Amniotic stem cell (primary cell): Measurements from ENCODE around the gene PRSS2.
"Not testable (repeated sequence)": the region's sequence is repeated elsewhere in the genome, so short reads cannot be mapped to it uniquely, and the experiment has no call there.

Experiments
- DNase-seq: peaks from one replicate; lab custom pipeline; 2025; lab: John Stamatoyannopoulos, UW

Gene PRSS2

DNA sequence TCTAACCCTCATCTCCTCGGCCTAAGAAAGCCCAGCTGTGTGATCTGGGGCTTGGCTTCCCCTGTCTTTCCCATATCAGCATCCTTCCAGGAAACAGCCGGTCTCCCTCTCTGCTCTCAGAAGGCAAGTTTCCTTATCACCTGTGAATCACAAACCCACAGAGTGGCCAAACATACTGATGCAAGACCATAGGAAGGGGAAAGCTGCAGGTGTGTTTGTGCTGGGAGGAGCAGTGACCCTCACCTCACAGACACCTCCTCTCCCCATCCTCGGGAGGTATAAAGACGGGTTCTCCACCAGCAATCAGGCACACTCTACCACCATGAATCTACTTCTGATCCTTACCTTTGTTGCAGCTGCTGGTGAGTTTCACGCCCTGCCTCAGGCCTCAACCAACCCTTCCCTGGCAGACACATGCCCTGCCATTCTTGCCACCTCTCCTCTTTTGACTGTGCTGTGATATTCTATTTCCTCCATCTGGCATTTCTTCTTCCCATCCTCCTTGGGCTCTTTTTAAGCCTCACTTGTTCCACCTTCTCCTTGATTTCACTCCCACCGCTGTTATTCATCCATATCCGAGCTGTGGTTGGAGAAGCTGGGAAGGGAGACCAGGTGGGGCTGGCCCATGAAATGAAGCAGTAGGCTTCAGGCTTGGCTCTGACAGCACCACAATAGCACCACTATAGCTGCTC lies at the start of gene PRSS2:
TSS of gene PRSS2 (plus strand) at position 310 of the 692 bp plus-strand sequence. CDS start at position 323, 13 bp downstream.
- no peak for DNase-seq

DNA sequence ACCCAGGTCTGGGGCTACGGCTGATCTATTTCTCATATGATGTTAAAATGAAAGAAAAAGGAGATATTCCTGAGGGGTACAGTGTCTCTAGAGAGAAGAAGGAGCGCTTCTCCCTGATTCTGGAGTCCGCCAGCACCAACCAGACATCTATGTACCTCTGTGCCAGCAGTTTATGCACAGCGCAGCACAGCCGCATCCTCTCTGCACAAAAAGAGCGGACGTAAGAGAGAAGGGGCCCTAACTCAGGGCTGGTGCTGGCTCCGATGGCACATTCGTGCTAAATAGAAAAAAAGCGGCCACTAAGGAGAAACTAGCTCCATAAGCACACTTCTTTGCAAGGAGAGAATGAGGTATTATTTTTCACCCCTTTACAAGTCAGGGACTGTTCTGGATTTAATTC lies 49.8 kb upstream of the PRSS2 start:
- DNase-seq = no peak

GRCh38 chr7:142722248-142722794 lies 48.4 kb upstream of the PRSS2 start:
- DNase-seq = no peak

GRCh38 chr7:142733271-142733670 lies 37.5 kb upstream of the PRSS2 start:
- no peak for DNase-seq

DNA sequence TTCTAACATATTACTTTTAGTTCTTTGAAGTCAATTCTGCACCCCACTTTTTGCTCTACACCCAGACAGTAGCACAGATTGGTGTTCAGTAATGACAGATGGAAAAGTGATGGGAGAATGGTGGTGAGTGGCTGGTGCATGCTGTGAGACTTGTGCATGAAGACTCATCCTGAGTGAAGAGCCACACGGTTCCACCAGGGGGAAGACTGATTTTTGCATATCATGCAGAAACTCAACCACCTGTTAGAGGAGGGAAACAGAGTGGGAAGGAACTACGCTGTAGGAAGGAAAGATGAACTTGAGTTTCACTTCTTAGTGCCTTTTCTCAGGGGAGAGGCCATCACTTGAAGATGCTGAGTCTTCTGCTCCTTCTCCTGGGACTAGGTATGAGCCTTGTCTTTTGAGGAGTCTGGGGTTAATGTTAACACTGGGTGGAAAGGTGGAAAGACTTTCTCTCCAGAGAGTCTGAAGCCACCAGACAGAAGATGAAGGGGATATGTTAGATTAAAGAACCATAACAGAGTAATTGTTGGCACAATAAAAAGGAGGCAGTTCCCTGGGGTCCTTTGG lies 30.8 kb upstream of the PRSS2 start:
- DNase-seq = no peak

DNA sequence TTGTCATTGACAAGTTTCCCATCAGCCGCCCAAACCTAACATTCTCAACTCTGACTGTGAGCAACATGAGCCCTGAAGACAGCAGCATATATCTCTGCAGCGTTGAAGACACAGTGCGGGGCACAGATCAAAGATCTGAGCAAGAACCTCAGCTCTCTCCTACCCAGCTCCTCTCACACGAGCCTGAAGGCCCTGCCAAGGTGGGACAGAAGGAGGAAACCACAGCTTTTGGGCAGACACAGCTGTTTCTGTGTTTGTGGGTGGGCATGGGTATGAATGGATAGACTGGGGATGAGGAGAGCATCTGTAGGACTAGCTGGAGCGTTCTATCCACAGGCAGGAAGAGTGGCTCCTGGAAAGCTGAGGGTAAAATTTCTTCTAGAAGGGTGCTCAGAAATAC lies 30.0 kb upstream of the PRSS2 start:
- DNase-seq = no peak

GRCh38 chr7:142741932-142742331 lies 28.8 kb upstream of the PRSS2 start:
- DNase-seq = not testable (repeated sequence)

GRCh38 chr7:142745091-142745635 lies 25.6 kb upstream of the PRSS2 start:
- DNase-seq = no peak

DNA sequence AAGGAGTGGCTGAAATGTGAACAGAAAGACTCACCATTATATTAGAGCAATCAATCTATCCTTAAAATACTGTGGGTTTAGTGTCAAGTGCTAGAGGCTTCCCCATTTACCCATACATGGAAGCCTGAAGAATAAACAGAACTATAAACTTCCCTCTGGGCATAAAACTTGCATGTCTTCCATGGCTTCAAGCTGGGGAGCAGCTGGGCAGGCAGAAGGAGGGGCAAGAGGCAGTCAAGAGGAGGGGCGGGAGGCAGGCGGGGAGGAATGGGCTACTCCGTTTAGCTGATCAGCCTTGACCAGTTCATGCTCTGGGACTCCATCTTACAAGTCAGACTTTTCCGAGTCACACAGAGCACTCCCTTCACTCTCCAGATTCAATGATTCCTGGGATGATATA lies 25.0 kb upstream of the PRSS2 start:
- no peak for DNase-seq

DNA sequence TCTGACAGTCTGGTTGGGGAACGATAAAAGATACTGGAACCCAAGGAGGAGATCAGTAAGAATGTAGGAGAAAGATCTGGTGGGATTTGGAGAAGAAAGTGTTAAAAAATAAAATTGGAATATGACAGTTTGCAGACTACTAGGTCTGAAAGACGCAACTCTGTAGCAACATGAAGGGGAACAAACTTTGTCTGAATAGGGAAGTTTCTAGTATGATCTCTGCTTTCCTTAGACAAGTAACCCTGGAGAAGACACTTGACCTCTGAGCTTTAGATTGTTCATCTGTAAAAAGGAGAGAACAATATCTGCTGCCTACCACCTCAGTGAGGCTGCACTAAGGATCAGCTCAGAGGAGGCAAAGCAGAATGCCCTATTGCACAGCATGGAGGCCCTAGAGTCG lies 24.5 kb upstream of the PRSS2 start:
- DNase-seq = no peak

GRCh38 chr7:142748410-142748809 lies 22.4 kb upstream of the PRSS2 start:
- DNase-seq = not testable (repeated sequence)

GRCh38 chr7:142749218-142749993 lies 21.4 kb upstream of the PRSS2 start, which contains the start of gene PRSS1:
TSS of gene PRSS1 (plus strand) at chr7:142749472. CDS start at chr7:142749485, 13 bp downstream.
- DNase-seq = no peak

DNA sequence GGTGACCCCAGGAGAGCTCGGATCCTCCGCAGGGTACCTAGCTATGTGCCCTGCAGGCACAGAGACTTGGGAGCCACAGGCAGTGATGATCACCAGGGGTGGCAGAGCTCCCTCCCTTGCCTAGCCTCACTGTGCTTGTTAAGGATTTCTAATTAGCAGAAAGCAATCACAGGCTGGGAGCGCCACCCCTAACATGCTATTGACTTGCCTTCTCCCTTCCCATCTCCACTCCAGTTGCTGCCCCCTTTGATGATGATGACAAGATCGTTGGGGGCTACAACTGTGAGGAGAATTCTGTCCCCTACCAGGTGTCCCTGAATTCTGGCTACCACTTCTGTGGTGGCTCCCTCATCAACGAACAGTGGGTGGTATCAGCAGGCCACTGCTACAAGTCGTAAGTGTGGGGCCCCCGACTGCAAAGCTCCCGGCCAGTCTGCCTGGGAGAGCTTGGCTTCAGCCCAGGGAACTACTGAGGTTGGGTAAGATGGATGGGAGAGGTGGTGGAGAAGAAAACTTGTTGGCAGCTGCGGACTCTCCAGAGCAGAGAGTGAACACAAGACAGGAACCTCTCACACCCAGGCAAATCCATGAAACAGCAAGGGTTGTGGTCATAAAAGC lies 20.3 kb upstream of the PRSS2 start:
- DNase-seq = no peak

- DNase-seq = not testable (repeated sequence)
Measured at GRCh38 chr7:142751526-142752175, 19.1 kb upstream of the PRSS2 start.

DNA sequence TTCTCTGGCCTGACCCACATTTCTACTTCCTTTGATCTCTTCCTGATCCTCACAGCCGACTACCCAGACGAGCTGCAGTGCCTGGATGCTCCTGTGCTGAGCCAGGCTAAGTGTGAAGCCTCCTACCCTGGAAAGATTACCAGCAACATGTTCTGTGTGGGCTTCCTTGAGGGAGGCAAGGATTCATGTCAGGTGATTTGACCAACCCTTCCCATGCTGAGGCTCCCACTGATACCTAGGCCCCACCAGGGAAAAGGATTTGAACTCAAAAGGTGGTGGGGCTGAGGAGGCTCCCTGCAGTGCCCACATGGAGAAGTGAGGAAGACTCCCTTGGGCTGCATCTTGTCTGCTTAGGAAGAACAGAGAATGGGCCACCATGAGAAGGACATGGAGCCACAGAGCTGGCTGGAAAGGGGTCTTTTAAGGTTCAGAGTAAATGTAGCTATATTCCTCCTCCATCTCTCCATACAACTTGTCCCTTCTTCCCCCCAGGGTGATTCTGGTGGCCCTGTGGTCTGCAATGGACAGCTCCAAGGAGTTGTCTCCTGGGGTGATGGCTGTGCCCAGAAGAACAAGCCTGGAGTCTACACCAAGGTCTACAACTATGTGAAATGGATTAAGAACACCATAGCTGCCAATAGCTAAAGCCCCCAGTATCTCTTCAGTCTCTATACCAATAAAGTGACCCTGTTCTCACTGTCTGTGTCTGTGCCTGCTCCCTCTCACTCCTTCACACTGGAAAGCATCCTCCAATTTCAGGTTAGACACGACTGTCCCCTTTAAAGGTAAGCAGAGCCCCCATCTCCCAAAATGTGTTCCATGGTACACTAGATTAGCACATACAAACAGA lies 18.2 kb upstream of the PRSS2 start:
- no peak for DNase-seq

- no peak for DNase-seq
Measured at GRCh38 chr7:142753366-142753765, 17.4 kb upstream of the PRSS2 start.

DNA sequence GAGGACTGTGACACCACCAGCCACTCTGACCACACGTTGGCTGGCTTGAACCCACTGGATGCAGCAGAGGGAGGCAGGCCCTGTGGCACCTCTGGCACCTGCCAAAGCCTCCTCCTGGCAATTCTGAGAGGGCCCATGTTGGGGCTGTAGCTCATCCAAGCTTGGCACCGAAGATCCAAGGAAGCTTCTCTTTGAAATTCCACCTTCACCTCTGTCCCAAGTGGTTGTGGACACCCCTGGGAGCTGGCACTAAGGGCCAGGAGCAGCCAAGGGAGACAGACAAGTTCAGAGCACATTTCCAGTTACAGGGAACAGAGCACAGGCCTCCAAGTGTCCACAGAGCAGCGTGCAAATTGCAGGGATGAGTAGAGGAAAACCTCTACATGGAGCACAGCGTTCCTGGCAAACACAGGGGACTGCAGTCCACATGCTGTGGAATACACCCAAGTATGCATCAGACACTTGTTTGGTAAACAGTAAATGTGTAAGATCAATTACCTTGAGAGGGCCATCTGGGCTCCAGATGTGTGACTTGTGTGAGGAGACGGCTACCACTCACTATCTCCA lies 16.8 kb upstream of the PRSS2 start:
- DNase-seq = not testable (repeated sequence)

DNA sequence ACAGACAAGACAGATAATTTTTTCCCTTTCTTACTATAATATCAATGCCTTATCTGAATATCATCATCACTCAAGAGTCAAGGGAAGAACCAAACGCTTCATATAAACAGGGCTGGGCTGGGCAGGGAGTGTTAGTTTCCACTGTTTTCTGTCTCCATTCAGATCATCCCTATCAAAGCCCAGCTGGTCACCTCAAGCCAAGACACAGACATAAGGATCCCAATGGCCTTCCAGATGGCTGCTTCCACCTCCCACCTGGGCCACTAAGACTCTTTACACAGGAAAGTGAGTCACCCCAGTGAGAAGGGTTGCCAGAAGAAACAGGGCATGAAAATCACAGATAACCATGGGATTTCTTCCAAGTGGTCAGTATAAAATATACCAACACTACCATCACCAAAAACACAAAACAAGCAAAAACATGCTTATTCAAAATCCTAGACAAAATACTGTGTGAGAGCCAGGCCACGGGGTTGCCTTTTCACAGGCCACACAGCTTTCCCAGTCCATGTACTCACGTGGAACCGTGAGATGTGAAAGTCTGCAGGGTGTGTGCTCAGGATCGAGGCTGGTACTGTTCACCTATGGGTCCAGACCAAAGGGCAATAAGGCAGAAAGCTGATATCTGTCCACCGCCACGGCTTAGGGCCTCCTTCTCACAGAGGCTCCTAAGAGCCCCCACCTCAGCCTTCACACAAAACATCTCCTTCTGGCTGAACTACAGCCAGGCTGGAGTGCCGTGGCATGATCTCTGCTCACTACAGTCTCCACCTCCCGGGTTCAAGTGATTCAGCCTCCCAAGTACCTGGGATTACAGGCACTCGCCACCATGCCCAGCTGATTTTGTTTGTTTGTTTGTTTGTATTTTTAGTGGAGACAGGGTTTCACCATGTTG lies 15.8 kb upstream of the PRSS2 start:
- DNase-seq = no peak

DNA sequence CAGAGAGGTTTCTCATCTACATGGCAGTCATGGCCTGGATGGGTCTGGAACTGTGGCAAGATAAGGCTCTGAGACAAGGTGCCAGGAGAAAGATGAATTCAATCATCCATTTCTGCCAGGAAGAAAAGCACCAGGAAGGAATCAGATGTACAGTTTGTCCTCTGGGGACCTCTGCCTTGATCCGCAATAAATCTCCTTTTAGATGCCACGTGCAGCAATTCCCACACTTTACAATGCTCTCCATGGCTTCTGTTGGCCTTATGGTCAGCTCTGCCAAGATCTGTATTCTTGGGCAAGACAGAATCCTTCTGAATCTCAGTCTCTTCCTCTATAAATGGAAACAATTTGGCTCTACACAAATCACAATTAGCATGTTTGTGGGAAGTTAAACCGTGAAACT lies 12.5 kb upstream of the PRSS2 start:
- DNase-seq = not testable (repeated sequence)
